ENCODE results near the gene ZNF280D.

The ZNF280D gene

DNA sequence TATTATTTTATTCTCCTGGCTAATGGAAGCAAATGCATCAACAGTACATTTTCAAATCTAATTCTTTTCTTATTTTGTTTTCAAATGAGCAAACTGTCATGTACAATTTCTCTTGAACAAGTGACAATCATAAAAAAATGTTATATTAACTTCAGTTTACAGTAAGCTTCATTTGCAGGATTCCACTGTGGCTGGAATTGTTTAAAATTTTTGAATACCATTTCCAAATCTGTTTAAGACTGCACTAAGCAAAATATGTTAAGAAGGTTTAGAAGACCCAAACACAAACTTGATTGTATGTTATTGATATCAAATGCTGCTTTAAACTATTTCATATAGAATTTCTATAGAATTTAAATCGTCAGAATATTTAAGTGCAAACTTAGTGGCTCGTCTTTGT is 92.8 kb downstream of the ZNF280D start:
- no peak overlapping the region for H2AK5ac ChIP-seq (ENCODE audit: low read length, severe bottlenecking)
- no peak overlapping the region for H3K4me2 ChIP-seq (ENCODE audit: low read length, poor library complexity, severe bottlenecking)
- no peak overlapping the region for H3K18ac ChIP-seq (ENCODE audit: low read depth in 1 of 2, low read length in 2 of 2)
- H3K27ac ChIP-seq (ENCODE audit: low read length, poor library complexity, severe bottlenecking) = no peak overlapping the region
- H4K91ac ChIP-seq (ENCODE audit: low read length) = no peak overlapping the region
- WGBS = no CpG with 5 or more reads among the region's 2 CpGs
- no peak overlapping the region for H3K9ac ChIP-seq (ENCODE audit: low read length)
- H2BK5ac ChIP-seq (ENCODE audit: low read depth, low read length, poor library complexity, severe bottlenecking) = no peak overlapping the region
- no peak overlapping the region for H3K4ac ChIP-seq (ENCODE audit: low read depth in 1 of 2, low read length in 2 of 2)
- H3K9me3 ChIP-seq (ENCODE audit: control insufficient read depth, low read length) = no peaks in the 10 kb centered on the region
- no peak for DNase-seq
- H3K4me1 ChIP-seq (ENCODE audit: control insufficient read depth, insufficient read depth, low read depth, low read length) = no peaks in the 10 kb centered on the region
- H3K23ac ChIP-seq (ENCODE audit: low read length in 2 of 2) = no peak overlapping the region
- H2BK12ac ChIP-seq (ENCODE audit: low read length in 2 of 2) = no peak overlapping the region
- H4K8ac ChIP-seq (ENCODE audit: low read length) = no peak overlapping the region
- H3K36me3 ChIP-seq (ENCODE audit: control insufficient read depth in 1 of 2, insufficient read depth in 2 of 2, low read depth in 1 of 2, low read length in 2 of 2) = peaks cover 0 to 24% of the 10 kb centered on the region in 2 experiments
- no peaks in the 10 kb centered on the region for H3K79me1 ChIP-seq (replicated peaks; ENCODE audit: low read length, poor library complexity, severe bottlenecking)
- H3K27me3 ChIP-seq (ENCODE audit: control insufficient read depth in 1 of 2, insufficient read depth in 1 of 2, low read length in 2 of 2) = no peaks in the 10 kb centered on the region
- H2BK120ac ChIP-seq (ENCODE audit: low read depth, low read length) = no peak overlapping the region
- no peak overlapping the region for H2AFZ ChIP-seq (ENCODE audit: low read depth, low read length)
- no peak overlapping the region for H2BK15ac ChIP-seq (ENCODE audit: low read depth, poor library complexity, severe bottlenecking)
- H3K4me3 ChIP-seq (ENCODE audit: insufficient read depth in 1 of 2, low read depth in 1 of 2, low read length in 2 of 2) = no peak overlapping the region
- H3K14ac ChIP-seq (ENCODE audit: low read length in 2 of 2) = no peak overlapping the region

DNA sequence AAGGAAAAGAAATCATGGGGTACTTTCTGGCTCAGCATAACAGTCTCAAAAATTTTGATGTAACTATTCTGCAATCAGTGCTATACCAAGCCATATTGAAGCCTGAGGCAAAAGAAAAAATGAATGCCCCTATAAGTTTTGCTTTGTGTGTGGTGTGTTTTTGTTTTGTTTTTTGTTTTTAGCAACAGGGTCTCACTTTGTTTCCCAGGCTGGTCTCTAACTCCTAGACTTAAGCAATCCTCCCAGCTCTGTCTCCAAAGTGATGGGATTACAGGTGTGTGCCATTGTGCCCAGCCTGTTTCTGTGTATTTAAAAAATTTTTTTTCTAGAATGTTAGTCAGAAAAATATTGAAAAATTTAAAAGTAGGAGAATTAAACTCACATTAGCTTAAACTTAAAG is 93.2 kb downstream of the ZNF280D start:
- no peak overlapping the region for H2BK15ac ChIP-seq (ENCODE audit: low read depth, poor library complexity, severe bottlenecking)
- H2AFZ ChIP-seq (ENCODE audit: low read depth, low read length) = no peak overlapping the region
- no peak overlapping the region for H3K4ac ChIP-seq (ENCODE audit: low read depth in 1 of 2, low read length in 2 of 2)
- peaks cover 0 to 27% of the 10 kb centered on the region in 2 experiments for H3K36me3 ChIP-seq (ENCODE audit: control insufficient read depth in 1 of 2, insufficient read depth in 2 of 2, low read depth in 1 of 2, low read length in 2 of 2)
- H3K79me1 ChIP-seq (replicated peaks; ENCODE audit: low read length, poor library complexity, severe bottlenecking) = no peaks in the 10 kb centered on the region
- no peak overlapping the region for H4K91ac ChIP-seq (ENCODE audit: low read length)
- no peak overlapping the region for H2AK5ac ChIP-seq (ENCODE audit: low read length, severe bottlenecking)
- no peaks in the 10 kb centered on the region for H3K4me1 ChIP-seq (ENCODE audit: control insufficient read depth, insufficient read depth, low read depth, low read length)
- no peak overlapping the region for H2BK12ac ChIP-seq (ENCODE audit: low read length in 2 of 2)
- H3K4me2 ChIP-seq (ENCODE audit: low read length, poor library complexity, severe bottlenecking) = no peak overlapping the region
- H3K23ac ChIP-seq (ENCODE audit: low read length in 2 of 2) = no peak overlapping the region
- no peak overlapping the region for H3K18ac ChIP-seq (ENCODE audit: low read depth in 1 of 2, low read length in 2 of 2)
- DNase-seq = no peak
- H2BK5ac ChIP-seq (ENCODE audit: low read depth, low read length, poor library complexity, severe bottlenecking) = no peak overlapping the region
- no peak overlapping the region for H2BK120ac ChIP-seq (ENCODE audit: low read depth, low read length)
- no peak overlapping the region for H3K9ac ChIP-seq (ENCODE audit: low read length)
- H3K27ac ChIP-seq (ENCODE audit: low read length, poor library complexity, severe bottlenecking) = no peak overlapping the region
- no peak overlapping the region for H3K4me3 ChIP-seq (ENCODE audit: insufficient read depth in 1 of 2, low read depth in 1 of 2, low read length in 2 of 2)
- H3K14ac ChIP-seq (ENCODE audit: low read length in 2 of 2) = no peak overlapping the region
- no peaks in the 10 kb centered on the region for H3K9me3 ChIP-seq (ENCODE audit: control insufficient read depth, low read length)
- H4K8ac ChIP-seq (ENCODE audit: low read length) = no peak overlapping the region
- no peaks in the 10 kb centered on the region for H3K27me3 ChIP-seq (ENCODE audit: control insufficient read depth in 1 of 2, insufficient read depth in 1 of 2, low read length in 2 of 2)

DNA sequence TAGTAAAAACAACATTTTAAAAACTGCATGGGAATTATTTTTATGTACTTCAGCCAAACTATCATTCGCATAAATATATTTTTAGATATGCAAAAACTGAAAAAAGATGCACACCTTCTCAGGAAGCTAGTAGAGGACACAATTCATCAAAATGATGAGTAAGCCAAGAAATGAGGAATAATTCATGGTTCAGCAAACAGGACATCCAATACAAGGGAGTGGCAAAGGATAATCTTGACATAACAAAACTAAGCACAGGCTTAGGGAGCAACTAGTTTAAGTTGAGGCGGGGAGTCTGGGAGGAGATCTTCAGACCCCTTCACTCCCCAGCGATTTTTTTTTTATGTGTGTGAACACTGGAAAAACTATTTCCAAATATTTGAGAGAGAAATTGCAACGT is 93.7 kb downstream of the ZNF280D start:
- Histone ChIP-seq H4K91ac (ENCODE audit: low read length) (no peak overlapping the region), H3K23ac (ENCODE audit: low read length in 2 of 2) (no peak overlapping the region), H2AFZ (ENCODE audit: low read depth, low read length) (no peak overlapping the region), H3K4me2 (ENCODE audit: low read length, poor library complexity, severe bottlenecking) (no peak overlapping the region), H2AK5ac (ENCODE audit: low read length, severe bottlenecking) (no peak overlapping the region), H4K8ac (ENCODE audit: low read length) (no peak overlapping the region), H3K27me3 (ENCODE audit: control insufficient read depth in 1 of 2, insufficient read depth in 1 of 2, low read length in 2 of 2) (no peaks in the 10 kb centered on the region), H3K4me1 (ENCODE audit: control insufficient read depth, insufficient read depth, low read depth, low read length) (no peaks in the 10 kb centered on the region), H3K27ac (ENCODE audit: low read length, poor library complexity, severe bottlenecking) (no peak overlapping the region), H2BK120ac (ENCODE audit: low read depth, low read length) (no peak overlapping the region), H3K14ac (ENCODE audit: low read length in 2 of 2) (no peak overlapping the region), H3K9me3 (ENCODE audit: control insufficient read depth, low read length) (no peaks in the 10 kb centered on the region), H2BK5ac (ENCODE audit: low read depth, low read length, poor library complexity, severe bottlenecking) (no peak overlapping the region), H3K9ac (ENCODE audit: low read length) (no peak overlapping the region), H2BK15ac (ENCODE audit: low read depth, poor library complexity, severe bottlenecking) (no peak overlapping the region), H3K36me3 (ENCODE audit: control insufficient read depth in 1 of 2, insufficient read depth in 2 of 2, low read depth in 1 of 2, low read length in 2 of 2) (peaks cover 0 to 27% of the 10 kb centered on the region in 2 experiments), H3K79me1 (replicated peaks; ENCODE audit: low read length, poor library complexity, severe bottlenecking) (no peaks in the 10 kb centered on the region), H3K4me3 (ENCODE audit: insufficient read depth in 1 of 2, low read depth in 1 of 2, low read length in 2 of 2) (no peak overlapping the region), H3K18ac (ENCODE audit: low read depth in 1 of 2, low read length in 2 of 2) (no peak overlapping the region), H2BK12ac (ENCODE audit: low read length in 2 of 2) (no peak overlapping the region), H3K4ac (ENCODE audit: low read depth in 1 of 2, low read length in 2 of 2) (no peak overlapping the region)
- no CpG with 5 or more reads among the region's 4 CpGs for WGBS
- DNase-seq = no peak

DNA sequence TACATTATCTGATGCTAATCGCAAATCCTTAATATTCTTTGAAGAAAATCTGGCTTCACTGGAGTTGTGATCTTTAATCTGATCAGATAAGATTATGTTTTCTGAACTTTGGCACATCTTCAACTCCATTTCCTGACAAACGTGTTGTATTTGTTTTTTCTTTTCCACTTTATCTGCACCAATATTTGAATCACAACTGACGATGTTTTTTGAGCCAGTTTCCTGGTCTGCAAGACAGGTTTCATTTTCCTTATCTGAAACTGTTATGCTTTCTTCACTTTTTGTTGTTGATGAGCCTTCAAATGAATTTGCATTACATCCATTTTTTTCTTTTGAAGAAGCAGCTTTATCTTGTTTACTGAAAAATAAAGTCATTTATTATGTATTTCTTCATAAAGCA is 101.5 kb downstream of the ZNF280D start:
- H4K91ac ChIP-seq (ENCODE audit: low read length) = no peak overlapping the region
- H3K27ac ChIP-seq (ENCODE audit: low read length, poor library complexity, severe bottlenecking) = no peak overlapping the region
- H2AK5ac ChIP-seq (ENCODE audit: low read length, severe bottlenecking) = no peak overlapping the region
- no peak overlapping the region for H3K23ac ChIP-seq (ENCODE audit: low read length in 2 of 2)
- no peaks in the 10 kb centered on the region for H3K79me1 ChIP-seq (replicated peaks; ENCODE audit: low read length, poor library complexity, severe bottlenecking)
- H3K4me2 ChIP-seq (ENCODE audit: low read length, poor library complexity, severe bottlenecking) = no peak overlapping the region
- H2BK15ac ChIP-seq (ENCODE audit: low read depth, poor library complexity, severe bottlenecking) = no peak overlapping the region
- H3K18ac ChIP-seq (ENCODE audit: low read depth in 1 of 2, low read length in 2 of 2) = no peak overlapping the region
- H3K14ac ChIP-seq (ENCODE audit: low read length in 2 of 2) = no peak overlapping the region
- H4K8ac ChIP-seq (ENCODE audit: low read length) = no peak overlapping the region
- no peaks in the 10 kb centered on the region for H3K27me3 ChIP-seq (ENCODE audit: control insufficient read depth in 1 of 2, insufficient read depth in 1 of 2, low read length in 2 of 2)
- no peak overlapping the region for H3K4me3 ChIP-seq (ENCODE audit: insufficient read depth in 1 of 2, low read depth in 1 of 2, low read length in 2 of 2)
- peaks cover 0 to 33% of the 10 kb centered on the region in 2 experiments for H3K36me3 ChIP-seq (ENCODE audit: control insufficient read depth in 1 of 2, insufficient read depth in 2 of 2, low read depth in 1 of 2, low read length in 2 of 2)
- no peak overlapping the region for H3K4ac ChIP-seq (ENCODE audit: low read depth in 1 of 2, low read length in 2 of 2)
- H3K4me1 ChIP-seq (ENCODE audit: control insufficient read depth, insufficient read depth, low read depth, low read length) = no peaks in the 10 kb centered on the region
- H2AFZ ChIP-seq (ENCODE audit: low read depth, low read length) = no peak overlapping the region
- 85% methylated on average over 3 of the region's 3 CpGs for WGBS
- no peak for DNase-seq
- no peak overlapping the region for H2BK12ac ChIP-seq (ENCODE audit: low read length in 2 of 2)
- H2BK5ac ChIP-seq (ENCODE audit: low read depth, low read length, poor library complexity, severe bottlenecking) = no peak overlapping the region
- H3K9ac ChIP-seq (ENCODE audit: low read length) = no peak overlapping the region
- H3K9me3 ChIP-seq (ENCODE audit: control insufficient read depth, low read length) = no peaks in the 10 kb centered on the region
- H2BK120ac ChIP-seq (ENCODE audit: low read depth, low read length) = no peak overlapping the region

Measured in mesenchymal stem cell (in vitro differentiated cells and primary cell).